ENCODE results near the gene ARRB2. TPM values are rescaled to one million over a fixed set of nuclear protein-coding genes. Genes with fewer than 3 reads are reported as not detected.

The ARRB2 gene
- total and polyA plus RNA-seq, 2 experiments from 2014 or later: 3.7 to 4.1 TPM

DNA sequence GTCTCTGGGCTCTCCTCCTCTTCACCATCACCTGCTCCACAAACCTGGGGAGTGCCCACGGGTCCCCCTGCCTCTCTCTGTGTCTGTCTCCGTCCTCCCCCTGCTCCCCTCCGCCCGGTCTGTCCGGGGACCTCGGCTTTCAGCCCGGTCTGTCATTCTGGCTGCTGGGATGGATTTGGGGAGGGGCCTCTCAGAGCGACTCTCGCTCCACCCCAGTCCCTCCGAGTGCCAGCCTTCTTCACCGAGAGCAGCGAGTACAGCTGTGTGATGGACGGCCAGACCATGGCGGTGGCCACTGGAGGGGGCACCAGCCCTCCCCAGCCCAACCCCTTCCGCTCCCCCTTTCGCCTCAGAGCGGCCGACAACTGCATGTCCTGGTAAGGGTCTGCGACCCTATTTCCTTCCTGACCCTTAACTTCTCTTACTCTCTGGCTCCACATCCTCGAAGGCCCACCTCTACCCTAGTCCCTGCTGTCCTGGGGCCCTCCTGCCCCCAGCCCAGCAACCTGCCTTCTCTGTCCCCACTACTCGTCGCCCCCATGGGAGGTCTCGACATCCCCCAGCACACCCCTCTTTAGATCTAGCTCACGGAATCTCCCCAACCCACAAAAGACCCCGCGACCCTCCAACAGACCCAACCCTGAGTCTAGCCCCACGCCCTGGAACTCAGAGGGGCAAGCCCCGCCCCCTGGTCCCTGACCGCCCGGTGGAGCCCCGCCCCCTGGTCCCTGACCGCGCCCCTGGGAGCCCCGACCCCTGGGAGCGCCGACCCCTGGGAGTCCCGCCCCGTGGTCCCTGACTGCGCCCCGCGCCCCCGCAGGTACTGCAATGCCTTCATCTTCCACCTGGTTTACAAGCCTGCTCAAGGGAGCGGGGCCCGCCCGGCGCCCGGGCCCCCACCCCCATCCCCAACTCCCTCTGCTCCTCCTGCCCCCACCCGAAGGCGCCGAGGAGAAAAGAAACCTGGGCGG, 34.9 kb downstream of the ARRB2 start:
- no peak overlapping the region for H3K27ac ChIP-seq
- no peak overlapping the region for H3K4me3 ChIP-seq
- TF ChIP-seq EZH2phosphoT487 (IDR thresholded peaks at IDR 0.05; ENCODE audit: insufficient read depth, low read depth) (no peak), EZH2 (IDR thresholded peaks at IDR 0.05; ENCODE audit: insufficient read depth, poor library complexity, severe bottlenecking) (no peak)
- 9 to 14% methylated on average over 20 to 51 of the region's 51 CpGs for WGBS, 2 experiments (ENCODE audit: low coverage in 1 of 2, low lambda C conversion rate in 2 of 2, missing lambda C conversion rate in 2 of 2)
- H3K36me3 ChIP-seq (ENCODE audit: low read depth): no peaks in the 10 kb centered on the region
- no peak overlapping the region for H2AFZ ChIP-seq
- DNase-seq: no peak
- H3K9me3 ChIP-seq (ENCODE audit: low read depth): no peaks in the 10 kb centered on the region
- no peaks in the 10 kb centered on the region for H4K20me1 ChIP-seq (ENCODE audit: insufficient read depth)
- no peaks in the 10 kb centered on the region for H3F3A ChIP-seq (ENCODE audit: insufficient read depth)
- H3K9me2 ChIP-seq (ENCODE audit: insufficient read depth): no peaks in the 10 kb centered on the region
- no peaks in the 10 kb centered on the region; the same call in 1 of the 2 replicates for H3K27me3 ChIP-seq (replicated peaks; ENCODE audit: insufficient read depth)
- no peak overlapping the region for H3K9ac ChIP-seq
- no peaks in the 10 kb centered on the region for H3K79me2 ChIP-seq (ENCODE audit: insufficient read depth)
- in situ Hi-C loops (cut with MboI): no loop called here
- no peak overlapping the region for H3K4me2 ChIP-seq (ENCODE audit: unreplicated experiment)
- no peaks in the 10 kb centered on the region for H3K4me1 ChIP-seq (ENCODE audit: insufficient read depth)

DNA sequence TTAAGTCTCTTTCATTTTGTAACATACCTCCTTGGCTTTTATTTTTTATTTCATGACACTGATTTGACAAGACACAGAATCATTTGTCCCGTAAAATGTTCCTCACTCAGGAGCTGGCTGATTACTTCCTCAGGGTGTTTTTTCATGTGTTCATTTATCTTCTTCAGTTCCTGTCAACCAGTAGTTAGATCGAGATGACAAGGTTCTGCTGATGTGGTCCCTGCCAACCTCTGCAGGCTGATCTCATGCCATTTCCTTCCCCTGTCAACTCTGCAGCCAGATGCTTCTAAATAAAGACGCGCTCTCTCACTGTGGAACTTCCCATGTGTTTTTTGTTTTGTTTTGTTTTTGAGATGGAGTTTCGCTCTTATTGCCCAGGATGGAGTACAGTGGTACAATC, 37.4 kb downstream of the ARRB2 start:
- H2AFZ ChIP-seq: no peak overlapping the region
- no peaks in the 10 kb centered on the region for H3K9me2 ChIP-seq (ENCODE audit: insufficient read depth)
- H3K4me2 ChIP-seq (ENCODE audit: unreplicated experiment): no peak overlapping the region
- no peaks in the 10 kb centered on the region for H3F3A ChIP-seq (ENCODE audit: insufficient read depth)
- no peak overlapping the region for H3K27ac ChIP-seq
- H3K36me3 ChIP-seq (ENCODE audit: low read depth): no peaks in the 10 kb centered on the region
- no peak for DNase-seq
- H3K79me2 ChIP-seq (ENCODE audit: insufficient read depth): no peaks in the 10 kb centered on the region
- in situ Hi-C loops (cut with MboI): no loop called here
- H4K20me1 ChIP-seq (ENCODE audit: insufficient read depth): no peaks in the 10 kb centered on the region
- no peaks in the 10 kb centered on the region for H3K9me3 ChIP-seq (ENCODE audit: low read depth)
- no peaks in the 10 kb centered on the region for H3K4me1 ChIP-seq (ENCODE audit: insufficient read depth)
- no peak overlapping the region for H3K9ac ChIP-seq
- 10 to 13% methylated on average over 5 of the region's 5 CpGs for WGBS, 2 experiments (ENCODE audit: low coverage in 1 of 2, low lambda C conversion rate in 2 of 2, missing lambda C conversion rate in 2 of 2)
- no peak overlapping the region for H3K4me3 ChIP-seq
- TF ChIP-seq EZH2 (IDR thresholded peaks at IDR 0.05; ENCODE audit: insufficient read depth, poor library complexity, severe bottlenecking) (no peak), EZH2phosphoT487 (IDR thresholded peaks at IDR 0.05; ENCODE audit: insufficient read depth, low read depth) (no peak)
- no peaks in the 10 kb centered on the region; the same call in 1 of the 2 replicates for H3K27me3 ChIP-seq (replicated peaks; ENCODE audit: insufficient read depth)

GRCh38 chr17:4748686-4749085, 38.3 kb downstream of the ARRB2 start:
- no peaks in the 10 kb centered on the region for H3K4me1 ChIP-seq (ENCODE audit: insufficient read depth)
- H3K4me2 ChIP-seq (ENCODE audit: unreplicated experiment): no peak overlapping the region
- H3K36me3 ChIP-seq (ENCODE audit: low read depth): no peaks in the 10 kb centered on the region
- no peak for DNase-seq
- H2AFZ ChIP-seq: no peak overlapping the region
- no peak overlapping the region for H3K4me3 ChIP-seq
- no peaks in the 10 kb centered on the region for H3K9me2 ChIP-seq (ENCODE audit: insufficient read depth)
- H3K27me3 ChIP-seq (replicated peaks; ENCODE audit: insufficient read depth): peaks cover 2% of the 10 kb centered on the region; the same call in 1 of the 2 replicates
- 56 to 59% methylated on average over 4 of the region's 4 CpGs for WGBS, 2 experiments (ENCODE audit: low coverage in 1 of 2, low lambda C conversion rate in 2 of 2, missing lambda C conversion rate in 2 of 2)
- in situ Hi-C loops (cut with MboI): no loop called here
- H3K9ac ChIP-seq: no peak overlapping the region
- no peak overlapping the region for H3K27ac ChIP-seq
- H4K20me1 ChIP-seq (ENCODE audit: insufficient read depth): no peaks in the 10 kb centered on the region
- no peaks in the 10 kb centered on the region for H3K9me3 ChIP-seq (ENCODE audit: low read depth)
- H3K79me2 ChIP-seq (ENCODE audit: insufficient read depth): no peaks in the 10 kb centered on the region
- TF ChIP-seq EZH2phosphoT487 (IDR thresholded peaks at IDR 0.05; ENCODE audit: insufficient read depth, low read depth): no peak
- TF ChIP-seq EZH2 (IDR thresholded peaks at IDR 0.05; ENCODE audit: insufficient read depth, poor library complexity, severe bottlenecking): no peak
- H3F3A ChIP-seq (ENCODE audit: insufficient read depth): no peaks in the 10 kb centered on the region

DNA sequence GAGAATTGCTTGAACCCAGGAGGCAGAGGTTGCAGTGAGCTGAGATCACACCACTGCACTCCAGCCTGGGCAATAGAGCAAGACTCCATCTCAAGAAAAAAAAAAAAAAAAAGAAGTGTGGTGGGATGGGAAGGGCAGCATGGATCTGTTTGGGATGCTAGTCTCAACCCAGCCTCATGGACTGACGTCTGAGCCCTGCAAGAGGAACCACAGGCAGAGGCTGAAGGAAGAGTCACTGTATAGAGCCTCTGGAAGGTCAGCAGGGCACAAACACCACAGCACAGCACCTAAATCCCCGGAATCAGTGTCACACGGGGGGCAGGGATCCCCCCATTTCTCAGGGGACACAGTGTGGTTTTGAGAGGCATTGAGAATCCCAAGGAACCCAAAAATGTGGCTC, 40.2 kb downstream of the ARRB2 start:
- DNase-seq: no peak
- H3K4me3 ChIP-seq: no peak overlapping the region
- no peak overlapping the region for H3K4me2 ChIP-seq (ENCODE audit: unreplicated experiment)
- no peaks in the 10 kb centered on the region for H3K9me2 ChIP-seq (ENCODE audit: insufficient read depth)
- 31 to 32% methylated on average over 3 of the region's 3 CpGs for WGBS, 2 experiments (ENCODE audit: low coverage in 1 of 2, low lambda C conversion rate in 2 of 2, missing lambda C conversion rate in 2 of 2)
- H2AFZ ChIP-seq: no peak overlapping the region
- no peaks in the 10 kb centered on the region for H3K36me3 ChIP-seq (ENCODE audit: low read depth)
- H3K79me2 ChIP-seq (ENCODE audit: insufficient read depth): no peaks in the 10 kb centered on the region
- TF ChIP-seq EZH2 (IDR thresholded peaks at IDR 0.05; ENCODE audit: insufficient read depth, poor library complexity, severe bottlenecking) (no peak), EZH2phosphoT487 (IDR thresholded peaks at IDR 0.05; ENCODE audit: insufficient read depth, low read depth) (no peak)
- no peaks in the 10 kb centered on the region for H3F3A ChIP-seq (ENCODE audit: insufficient read depth)
- no peak overlapping the region for H3K9ac ChIP-seq
- H4K20me1 ChIP-seq (ENCODE audit: insufficient read depth): no peaks in the 10 kb centered on the region
- H3K27ac ChIP-seq: no peak overlapping the region
- H3K9me3 ChIP-seq (ENCODE audit: low read depth): no peaks in the 10 kb centered on the region
- peaks cover 12% of the 10 kb centered on the region; the same call in 1 of the 2 replicates for H3K27me3 ChIP-seq (replicated peaks; ENCODE audit: insufficient read depth)
- in situ Hi-C loops (cut with MboI): no loop called here
- H3K4me1 ChIP-seq (ENCODE audit: insufficient read depth): no peaks in the 10 kb centered on the region
